ENCODE results near the gene LIPC. TPM values are rescaled to one million over a fixed set of nuclear protein-coding genes. Genes with fewer than 3 reads are reported as not detected.

Gene LIPC
- polyA plus RNA-seq, 1 donor from 2014 or later: 0.95 TPM

DNA sequence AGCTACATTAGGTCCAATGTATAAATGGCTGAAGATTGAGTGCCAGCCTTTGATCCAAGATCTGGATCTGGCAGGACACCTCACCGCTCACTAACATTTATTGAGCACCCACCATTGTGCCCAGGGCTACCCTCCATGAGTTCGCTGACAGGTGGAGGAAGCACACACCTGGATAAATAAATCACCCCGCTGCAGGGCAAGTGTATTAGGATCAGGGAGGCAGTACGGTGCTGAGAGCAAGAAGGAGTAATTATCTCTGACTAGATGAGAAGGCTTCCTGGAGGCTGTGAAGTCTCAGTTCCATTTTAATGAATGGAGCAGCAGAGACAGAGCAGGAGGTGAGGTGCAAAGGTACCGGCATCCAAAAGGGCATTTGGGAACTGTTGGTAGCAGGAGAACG is 104.1 kb downstream of the LIPC start:
- no peak overlapping the region for H3K27ac Mint-ChIP-seq
- no peak overlapping the region for H3K4me3 Mint-ChIP-seq
- H3K36me3 Mint-ChIP-seq: no peaks in the 10 kb centered on the region
- peaks cover 5% of the 10 kb centered on the region for H3K27me3 Mint-ChIP-seq
- H3K4me1 Mint-ChIP-seq: no peaks in the 10 kb centered on the region
- H3K9me3 Mint-ChIP-seq: no peaks in the 10 kb centered on the region

DNA sequence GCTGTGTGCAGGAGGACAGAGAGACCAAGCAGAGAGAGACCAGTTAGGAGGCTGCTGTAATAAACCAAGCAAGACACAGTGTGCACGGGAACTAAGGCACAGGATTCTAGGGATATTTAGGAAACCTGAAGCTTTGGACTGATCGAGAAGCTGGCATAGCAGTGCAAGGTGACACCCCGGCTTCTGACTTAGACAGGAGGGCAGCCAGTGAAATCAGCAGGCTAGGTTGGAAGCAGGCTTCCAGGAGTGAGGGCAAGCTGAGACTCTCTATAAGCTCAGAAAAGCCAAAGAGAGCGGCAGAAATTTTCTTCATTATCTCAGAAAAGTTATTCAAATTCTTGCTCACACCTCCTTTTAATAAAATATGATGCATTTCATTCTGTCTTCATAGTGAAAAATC is 104.6 kb downstream of the LIPC start:
- no peaks in the 10 kb centered on the region for H3K9me3 Mint-ChIP-seq
- H3K4me1 Mint-ChIP-seq: no peaks in the 10 kb centered on the region
- H3K36me3 Mint-ChIP-seq: no peaks in the 10 kb centered on the region
- H3K27me3 Mint-ChIP-seq: peaks cover 5% of the 10 kb centered on the region
- no peak overlapping the region for H3K27ac Mint-ChIP-seq
- no peak overlapping the region for H3K4me3 Mint-ChIP-seq

DNA sequence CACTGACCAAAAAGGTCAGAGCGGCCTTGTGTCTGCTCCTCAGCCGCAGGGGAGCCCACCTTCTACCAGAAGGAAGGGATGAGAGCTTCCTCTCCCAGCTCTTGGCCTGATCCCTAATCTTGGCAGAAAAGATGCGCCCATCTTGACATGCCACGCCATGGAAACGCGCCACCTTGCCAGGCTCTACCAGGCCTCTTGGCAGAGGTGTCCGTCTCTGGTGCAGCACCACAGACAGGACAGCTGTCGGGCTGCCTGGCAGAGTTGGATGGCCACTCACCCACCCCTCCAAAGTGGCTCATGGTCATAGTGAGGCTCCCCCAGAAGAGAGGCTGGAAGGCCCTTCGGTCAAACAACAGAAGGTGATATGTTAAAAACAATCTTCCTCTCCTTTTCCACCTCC is 105.2 kb downstream of the LIPC start:
- Mint-ChIP-seq H3K36me3 (no peaks in the 10 kb centered on the region), H3K27me3 (peaks cover 5% of the 10 kb centered on the region), H3K4me1 (no peaks in the 10 kb centered on the region), H3K9me3 (no peaks in the 10 kb centered on the region), H3K4me3 (no peak overlapping the region), H3K27ac (no peak overlapping the region)

DNA sequence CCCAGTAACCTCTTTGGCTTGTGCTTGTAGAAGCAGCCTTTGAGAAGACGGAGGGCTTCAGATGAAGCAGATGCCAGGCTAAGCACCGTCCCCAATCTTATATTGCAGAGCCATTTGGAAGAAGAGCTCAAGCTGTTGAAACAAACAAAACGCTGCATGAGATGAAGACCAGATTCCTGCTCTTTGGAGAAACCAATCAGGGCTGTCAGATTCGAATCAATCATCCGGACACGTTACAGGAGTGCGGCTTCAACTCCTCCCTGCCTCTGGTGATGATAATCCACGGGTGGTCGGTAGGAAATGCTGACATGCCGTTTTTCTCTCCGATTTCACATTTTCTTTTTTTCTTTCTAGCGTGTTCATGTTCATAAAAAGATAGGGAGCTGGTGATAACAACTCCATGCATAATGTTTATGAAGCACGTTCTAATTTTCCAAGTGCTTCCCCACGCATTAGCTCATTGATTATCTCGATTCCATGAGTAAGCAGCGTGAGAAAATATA is 106.5 kb downstream of the LIPC start:
- H3K27ac Mint-ChIP-seq: no peak overlapping the region
- H3K4me1 Mint-ChIP-seq: no peaks in the 10 kb centered on the region
- H3K27me3 Mint-ChIP-seq: peaks cover 5% of the 10 kb centered on the region
- H3K4me3 Mint-ChIP-seq: no peak overlapping the region
- H3K36me3 Mint-ChIP-seq: no peaks in the 10 kb centered on the region
- no peaks in the 10 kb centered on the region for H3K9me3 Mint-ChIP-seq

DNA sequence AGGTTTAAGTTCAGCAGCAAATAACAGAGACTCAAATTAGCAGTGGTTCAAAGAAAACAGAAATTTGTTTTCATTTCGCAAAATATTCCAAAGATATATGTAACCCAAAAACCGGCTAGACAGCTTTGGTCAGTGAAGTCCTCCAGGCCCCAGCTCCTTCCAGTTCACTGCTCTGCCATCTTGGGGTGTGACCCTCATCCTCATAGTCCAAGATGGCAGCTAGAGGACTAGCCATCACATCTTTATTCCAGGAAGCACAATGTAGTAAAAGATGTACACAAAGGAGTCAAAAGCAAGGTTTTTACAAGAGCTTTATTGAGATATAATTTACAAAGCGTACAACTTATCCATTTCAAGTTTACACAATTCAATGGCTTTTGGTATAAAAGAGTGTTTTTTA is 107.1 kb downstream of the LIPC start:
- Mint-ChIP-seq H3K27me3 (peaks cover 5% of the 10 kb centered on the region), H3K27ac (no peak overlapping the region), H3K9me3 (no peaks in the 10 kb centered on the region), H3K4me1 (no peaks in the 10 kb centered on the region), H3K4me3 (no peak overlapping the region), H3K36me3 (no peaks in the 10 kb centered on the region)

DNA sequence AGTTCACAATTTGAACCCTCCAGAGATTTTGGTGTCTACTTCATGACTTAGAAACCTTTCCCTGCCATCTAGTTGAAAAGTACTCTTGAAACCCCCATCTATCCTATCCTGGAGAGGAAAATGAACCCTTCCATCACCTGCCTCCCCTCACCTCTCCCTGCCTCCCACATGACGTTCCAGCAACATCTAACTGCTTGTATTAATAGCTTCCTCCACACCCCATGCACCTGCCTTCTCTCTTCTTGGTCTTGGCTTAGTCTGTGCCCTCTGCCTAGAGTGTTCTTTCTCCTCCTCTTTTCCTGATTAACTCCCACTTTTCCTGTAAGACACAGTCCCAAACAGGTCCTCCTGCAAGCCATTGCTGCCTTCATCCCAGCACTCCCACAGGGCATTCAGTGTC is 107.8 kb downstream of the LIPC start:
- Mint-ChIP-seq H3K27ac (no peak overlapping the region), H3K27me3 (peaks cover 5% of the 10 kb centered on the region), H3K9me3 (no peaks in the 10 kb centered on the region), H3K4me3 (no peak overlapping the region), H3K4me1 (no peaks in the 10 kb centered on the region), H3K36me3 (no peaks in the 10 kb centered on the region)

DNA sequence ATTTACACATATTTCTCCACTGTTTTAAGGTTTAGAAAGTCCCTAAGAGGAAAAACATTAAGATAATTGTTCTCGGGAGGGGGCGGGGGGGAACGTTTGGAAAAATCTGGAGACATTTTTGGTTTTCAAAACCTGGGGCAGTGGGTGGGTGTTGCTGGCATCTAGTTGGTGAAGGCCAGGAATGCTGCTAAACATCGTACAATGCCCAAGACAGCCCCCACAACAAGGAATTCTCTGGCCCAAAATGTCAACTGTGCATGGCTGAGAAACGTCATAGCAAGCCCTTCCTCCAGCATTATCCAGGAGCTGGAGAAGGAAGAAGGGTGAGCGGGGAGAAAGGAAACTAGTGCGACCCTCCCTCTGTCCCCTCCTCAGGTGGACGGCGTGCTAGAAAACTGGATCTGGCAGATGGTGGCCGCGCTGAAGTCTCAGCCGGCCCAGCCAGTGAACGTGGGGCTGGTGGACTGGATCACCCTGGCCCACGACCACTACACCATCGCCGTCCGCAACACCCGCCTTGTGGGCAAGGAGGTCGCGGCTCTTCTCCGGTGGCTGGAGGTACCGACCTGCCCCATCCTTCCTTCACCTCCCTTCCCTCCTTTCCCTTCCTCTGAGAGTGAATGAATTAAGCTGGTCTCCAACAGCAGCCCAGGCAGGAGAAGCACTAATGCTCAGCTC is 109.8 kb downstream of the LIPC start:
- H3K4me1 Mint-ChIP-seq: no peaks in the 10 kb centered on the region
- no peak overlapping the region for H3K4me3 Mint-ChIP-seq
- no peaks in the 10 kb centered on the region for H3K36me3 Mint-ChIP-seq
- H3K27ac Mint-ChIP-seq: no peak overlapping the region
- H3K9me3 Mint-ChIP-seq: no peaks in the 10 kb centered on the region
- H3K27me3 Mint-ChIP-seq: no peaks in the 10 kb centered on the region

DNA sequence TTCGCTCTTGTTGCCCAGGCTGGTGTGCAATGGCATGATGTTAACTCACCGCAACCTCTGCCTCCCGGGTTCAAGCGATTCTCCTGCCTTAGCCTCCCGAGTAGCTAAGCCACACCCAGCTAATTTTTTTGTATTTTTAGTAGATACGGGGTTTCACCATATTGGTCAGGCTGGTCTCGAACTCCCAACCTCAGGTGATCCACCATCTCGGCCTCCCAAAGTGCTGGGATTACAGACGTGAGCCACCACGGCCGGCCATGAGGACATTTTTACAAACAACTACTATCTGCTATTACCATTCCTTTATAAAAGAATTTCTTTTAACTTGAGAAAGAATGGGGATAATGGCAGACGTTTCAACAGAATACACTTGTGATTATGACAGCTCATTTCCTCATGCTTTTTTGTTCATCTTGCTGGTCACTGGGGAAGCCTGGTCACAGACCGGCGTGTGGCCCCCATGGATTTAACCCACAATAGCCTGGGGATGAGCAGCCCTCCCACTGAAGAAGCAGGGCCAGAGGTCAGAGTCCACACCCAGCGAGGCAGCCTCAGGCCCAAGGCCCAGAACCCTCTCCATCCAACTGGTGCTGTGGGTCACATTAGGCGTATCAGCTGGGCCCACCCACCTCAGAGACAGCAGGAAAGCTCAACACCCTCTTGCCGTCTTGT is 112.0 kb downstream of the LIPC start:
- no peaks in the 10 kb centered on the region for H3K27me3 Mint-ChIP-seq
- no peak overlapping the region for H3K4me3 Mint-ChIP-seq
- H3K36me3 Mint-ChIP-seq: no peaks in the 10 kb centered on the region
- H3K4me1 Mint-ChIP-seq: no peaks in the 10 kb centered on the region
- no peak overlapping the region for H3K27ac Mint-ChIP-seq
- H3K9me3 Mint-ChIP-seq: no peaks in the 10 kb centered on the region

DNA sequence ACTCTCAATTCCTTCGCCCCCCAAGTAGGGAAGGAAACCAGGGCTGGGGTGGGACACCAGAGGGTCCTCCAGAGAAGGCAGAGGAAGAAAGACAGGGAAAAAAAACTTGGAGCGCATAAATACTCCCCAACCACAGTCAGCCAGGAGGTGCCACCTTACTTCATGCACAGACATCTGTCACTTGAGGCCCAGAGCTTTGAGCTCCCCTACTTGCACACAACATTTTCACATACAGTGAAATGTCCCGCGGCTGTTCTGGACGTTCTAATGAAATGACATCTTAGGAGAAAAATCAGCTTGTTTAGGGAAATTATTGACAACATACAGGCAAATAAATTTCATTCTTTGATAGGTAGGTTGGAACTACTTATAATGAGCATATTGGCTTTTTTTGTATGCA is 113.0 kb downstream of the LIPC start:
- H3K4me3 Mint-ChIP-seq: no peak overlapping the region
- H3K4me1 Mint-ChIP-seq: no peaks in the 10 kb centered on the region
- H3K27me3 Mint-ChIP-seq: no peaks in the 10 kb centered on the region
- H3K27ac Mint-ChIP-seq: no peak overlapping the region
- H3K36me3 Mint-ChIP-seq: no peaks in the 10 kb centered on the region
- H3K9me3 Mint-ChIP-seq: no peaks in the 10 kb centered on the region

DNA sequence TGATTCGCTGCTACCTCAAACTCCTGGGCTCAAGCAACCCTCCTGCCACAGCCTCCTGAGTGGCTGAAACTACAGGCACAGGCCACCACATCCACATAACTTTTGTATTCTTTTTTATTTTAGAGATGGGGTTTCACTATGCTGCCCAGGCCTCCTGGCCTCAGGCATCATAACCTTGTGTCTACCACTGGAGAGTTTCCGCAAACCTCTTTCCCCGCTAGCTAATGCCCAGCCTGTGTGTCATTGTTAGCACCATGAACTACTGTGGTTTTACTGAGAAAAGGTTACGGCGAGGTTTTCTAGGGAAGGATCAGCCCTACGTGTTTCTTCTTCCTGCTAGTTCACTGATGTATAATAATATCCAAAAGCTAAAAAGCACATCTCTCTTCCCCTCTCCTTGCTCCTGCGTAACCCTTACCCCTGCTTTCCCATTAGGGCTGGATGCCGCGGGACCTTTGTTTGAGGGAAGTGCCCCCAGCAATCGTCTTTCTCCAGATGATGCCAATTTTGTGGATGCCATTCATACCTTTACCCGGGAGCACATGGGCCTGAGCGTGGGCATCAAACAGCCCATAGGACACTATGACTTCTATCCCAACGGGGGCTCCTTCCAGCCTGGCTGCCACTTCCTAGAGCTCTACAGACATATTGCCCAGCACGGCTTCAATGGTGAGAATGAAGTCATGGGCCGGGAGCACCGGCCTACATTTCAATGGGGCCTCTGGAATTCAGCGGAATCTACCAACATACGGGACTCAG is 113.7 kb downstream of the LIPC start:
- peaks cover 6% of the 10 kb centered on the region for H3K27me3 Mint-ChIP-seq
- no peaks in the 10 kb centered on the region for H3K9me3 Mint-ChIP-seq
- H3K36me3 Mint-ChIP-seq: no peaks in the 10 kb centered on the region
- no peak overlapping the region for H3K4me3 Mint-ChIP-seq
- H3K27ac Mint-ChIP-seq: no peak overlapping the region
- no peaks in the 10 kb centered on the region for H3K4me1 Mint-ChIP-seq

DNA sequence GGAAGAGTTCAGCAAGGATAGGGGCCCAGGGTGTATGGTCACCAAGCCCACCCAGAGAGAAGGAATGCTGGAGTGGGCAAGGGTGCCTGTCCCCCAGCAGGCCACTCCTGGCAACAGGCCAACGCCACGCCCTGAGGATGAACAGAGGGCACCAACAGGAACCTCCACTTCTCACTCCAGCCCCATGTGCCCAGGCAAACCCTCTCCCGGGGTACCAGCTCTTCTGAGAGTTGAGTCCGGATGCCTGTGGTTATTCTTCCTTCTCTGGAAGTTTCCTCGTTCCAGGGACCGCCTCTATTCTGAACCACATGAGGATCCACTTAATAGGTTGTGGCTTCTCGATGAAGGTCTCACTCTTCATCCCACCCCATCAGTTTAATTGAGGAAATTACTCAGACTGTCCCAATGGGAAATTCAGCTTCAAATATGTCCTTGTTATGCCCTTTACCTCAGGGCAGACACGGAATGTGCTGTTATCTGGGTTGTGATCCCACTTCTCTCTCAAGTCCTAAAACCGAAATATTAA is 114.3 kb downstream of the LIPC start:
- peaks cover 0 to 2% (median 0%) of the 10 kb centered on the region in 3 donors for H3K4me1 Mint-ChIP-seq
- H3K9me3 Mint-ChIP-seq: no peaks in the 10 kb centered on the region
- H3K36me3 Mint-ChIP-seq: no peaks in the 10 kb centered on the region
- H3K4me3 Mint-ChIP-seq: no peak overlapping the region
- H3K27ac Mint-ChIP-seq: no peak overlapping the region
- H3K27me3 Mint-ChIP-seq: peaks cover 9% of the 10 kb centered on the region

DNA sequence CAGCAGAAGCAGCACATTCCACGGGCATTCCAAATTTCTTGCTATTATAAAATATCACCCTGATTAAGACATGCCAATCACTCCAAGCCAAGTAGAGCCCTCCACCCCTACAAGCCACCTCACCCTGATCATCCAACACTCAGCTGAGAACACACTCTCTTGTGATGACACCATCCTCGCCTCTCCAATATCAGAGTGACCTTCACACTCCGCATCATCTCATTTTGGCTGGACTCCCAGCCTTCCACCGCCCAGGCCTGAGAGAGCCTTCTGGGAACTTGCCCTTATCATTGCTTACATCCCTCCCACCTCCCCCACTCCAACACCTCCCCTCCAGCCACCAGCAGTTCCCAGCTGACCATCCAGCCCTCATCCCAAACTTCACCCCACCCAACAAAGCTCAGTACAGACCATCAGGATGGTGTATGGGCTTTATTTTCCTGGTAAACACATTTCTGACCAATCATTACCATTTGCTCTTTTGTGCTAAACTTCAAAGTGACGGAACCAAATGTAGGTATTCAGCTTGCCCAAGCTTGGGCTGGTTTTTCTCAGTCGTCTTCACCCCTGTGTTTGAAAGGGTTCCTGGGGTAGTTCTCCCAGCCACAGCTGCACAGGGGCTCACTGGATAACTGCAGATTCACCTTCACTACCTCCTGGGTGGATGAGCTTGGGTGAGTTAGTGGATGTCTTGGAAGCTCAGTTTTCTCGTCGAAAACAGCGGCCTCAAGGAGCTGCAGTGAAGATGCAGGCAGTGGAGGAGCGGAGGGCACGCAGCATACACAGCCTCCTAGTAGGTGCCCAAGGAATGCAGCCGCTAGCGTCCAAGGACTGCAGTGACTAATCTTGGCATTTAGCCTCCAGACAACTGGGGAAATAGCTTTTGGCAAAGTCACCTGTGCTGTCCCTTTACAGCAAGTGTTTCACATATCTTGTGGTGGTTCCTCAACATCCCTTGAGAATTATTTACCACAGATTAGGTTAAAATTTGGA is 115.1 kb downstream of the LIPC start:
- H3K4me1 Mint-ChIP-seq: peaks cover 0 to 6% (median 0%) of the 10 kb centered on the region in 3 donors
- H3K36me3 Mint-ChIP-seq: no peaks in the 10 kb centered on the region

DNA sequence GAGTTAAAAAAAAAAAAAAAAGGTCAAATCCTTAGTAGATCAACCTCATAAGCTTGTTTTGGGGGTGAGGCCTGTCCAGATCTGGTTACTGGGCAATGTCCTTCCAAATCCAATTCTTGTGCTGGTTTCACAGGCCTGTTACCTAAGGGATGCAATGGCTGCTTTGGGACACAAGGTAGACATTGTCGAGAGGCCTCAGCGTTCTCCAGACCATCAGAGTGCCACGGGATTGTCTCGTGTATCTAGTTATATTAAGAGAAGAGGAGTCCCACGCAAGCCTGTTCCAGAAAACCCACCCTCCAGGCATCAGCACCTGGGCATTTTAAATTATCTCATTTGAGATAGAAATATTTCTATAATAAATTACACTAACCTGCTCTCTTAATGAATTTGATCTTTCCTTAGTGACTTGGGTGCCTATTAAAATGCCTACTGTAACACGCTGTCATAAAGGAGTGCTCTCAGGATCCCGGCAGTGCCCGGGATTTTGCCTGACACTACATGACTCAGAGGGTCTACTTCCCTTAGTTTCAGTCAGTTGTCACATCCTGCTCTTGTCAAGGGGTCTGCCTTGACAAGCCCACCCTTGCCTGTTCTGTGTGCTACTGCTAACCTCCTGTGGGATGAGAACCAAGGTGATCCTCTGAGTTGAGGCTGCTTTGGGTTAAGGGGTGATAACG is 116.0 kb downstream of the LIPC start:
- Mint-ChIP-seq H3K36me3 (no peaks in the 10 kb centered on the region), H3K4me3 (no peak overlapping the region), H3K27me3 (peaks cover 21% of the 10 kb centered on the region), H3K4me1 (peaks cover 0 to 6% (median 0%) of the 10 kb centered on the region in 3 donors), H3K9me3 (no peaks in the 10 kb centered on the region), H3K27ac (no peak overlapping the region)

More for the DNA sequence above, 115.1 kb downstream of the LIPC start:
- peaks cover 17% of the 10 kb centered on the region for H3K27me3 Mint-ChIP-seq
- H3K27ac Mint-ChIP-seq: peak overlapping the region in 1 of 3 donors; percentile 80
- H3K4me3 Mint-ChIP-seq: no peak overlapping the region
- no peaks in the 10 kb centered on the region for H3K9me3 Mint-ChIP-seq
